HUES48 (cell line): ENCODE measurements around the gene PGM2.
"Not testable (repeated sequence)": the region's sequence is repeated elsewhere in the genome, so short reads cannot be mapped to it uniquely, and the experiment has no call there.

Source experiments
- H3K27ac ChIP-seq: one replicate; pipeline ENCODE4 v1.7.0; 2013; ENCODE audit warnings: low read depth, low read length, inconsistent platforms
- H3K27me3 ChIP-seq: 2 replicates; pipeline ENCODE4 v1.6.1; 2013; ENCODE audit warnings: mild to moderate bottlenecking, low read length; ENCODE audit not compliant: control insufficient read depth, insufficient read depth
- H3K36me3 ChIP-seq: 2 replicates; pipeline ENCODE4 v1.6.1; 2013; ENCODE audit warnings: low read length; ENCODE audit not compliant: control insufficient read depth, insufficient read depth
- H3K4me1 ChIP-seq: 2 replicates; pipeline ENCODE4 v1.6.1; 2013; ENCODE audit warnings: mild to moderate bottlenecking, low read length; ENCODE audit not compliant: control insufficient read depth, insufficient read depth
- H3K4me3 ChIP-seq: 2 replicates; pipeline ENCODE4 v1.5.1; 2013; ENCODE audit warnings: mild to moderate bottlenecking, low read depth, low read length
- H3K9ac ChIP-seq: 2 replicates; pipeline ENCODE4 v1.6.1; 2013; ENCODE audit warnings: mild to moderate bottlenecking, low read depth, low read length, moderate library complexity
- H3K9me3 ChIP-seq: 2 replicates; pipeline ENCODE4 v1.6.1; 2013; ENCODE audit warnings: low read length; ENCODE audit not compliant: control insufficient read depth, insufficient read depth

PGM2 gene

GRCh38 chr4:37818752-37819151 is 7.7 kb upstream of the PGM2 start:
- Histone ChIP-seq H3K27ac (no peak overlapping the region), H3K9ac (no peak overlapping the region), H3K36me3 (no peaks in the 10 kb centered on the region), H3K4me3 (no peak overlapping the region), H3K4me1 (no peaks in the 10 kb centered on the region), H3K27me3 (no peaks in the 10 kb centered on the region), H3K9me3 (no peaks in the 10 kb centered on the region)

- not testable (repeated sequence) for H3K9me3 ChIP-seq, H3K27ac ChIP-seq, H3K4me1 ChIP-seq, H3K36me3 ChIP-seq, H3K4me3 ChIP-seq, H3K9ac ChIP-seq, H3K27me3 ChIP-seq
Measured at GRCh38 chr4:37820458-37820857, 6.0 kb upstream of the PGM2 start.

- H3K4me1 ChIP-seq: peaks cover under 1% of the 10 kb centered on the region; the same call in 1 of the 2 replicates
- H3K9ac ChIP-seq: no peak overlapping the region
- H3K36me3 ChIP-seq: no peaks in the 10 kb centered on the region
- H3K27me3 ChIP-seq: peaks cover 3% of the 10 kb centered on the region
- no peak overlapping the region for H3K27ac ChIP-seq
- H3K4me3 ChIP-seq: no peak overlapping the region
- no peaks in the 10 kb centered on the region for H3K9me3 ChIP-seq
Measured at GRCh38 chr4:37821953-37822605, 4.4 kb upstream of the PGM2 start.

GRCh38 chr4:37825501-37825900 is 985 bp upstream of the PGM2 start:
- peak overlapping the region; percentile 86 for H3K4me3 ChIP-seq
- H3K4me1 ChIP-seq: peaks cover 14% of the 10 kb centered on the region
- not testable (repeated sequence) for H3K9me3 ChIP-seq, H3K27ac ChIP-seq, H3K36me3 ChIP-seq
- peaks cover 17% of the 10 kb centered on the region for H3K27me3 ChIP-seq
- H3K9ac ChIP-seq: 0 out of 2 replicates have a peak overlapping the region, but pooled peaks have one; percentile 31

GRCh38 chr4:37825968-37826294 is 555 bp upstream of the PGM2 start:
- Histone ChIP-seq H3K9me3 (no peaks in the 10 kb centered on the region), H3K9ac (0 out of 2 replicates have a peak overlapping the region, but pooled peaks have one; percentile 31), H3K36me3 (peaks cover 11% of the 10 kb centered on the region), H3K4me3 (peak overlapping the region; percentile 86), H3K4me1 (peaks cover 14% of the 10 kb centered on the region), H3K27ac (peak overlapping the region; percentile 27), H3K27me3 (peaks cover 17% of the 10 kb centered on the region)

- no peaks in the 10 kb centered on the region for H3K9me3 ChIP-seq
- H3K27ac ChIP-seq: peak overlapping the region; percentile 39
- peaks cover 17% of the 10 kb centered on the region for H3K27me3 ChIP-seq
- H3K4me1 ChIP-seq: peaks cover 14% of the 10 kb centered on the region
- H3K9ac ChIP-seq: peak overlapping the region; percentile 68
- peak overlapping the region; percentile 86 for H3K4me3 ChIP-seq
- H3K36me3 ChIP-seq: peaks cover 24% of the 10 kb centered on the region
Measured at GRCh38 chr4:37827030-37827685, 672 bp downstream of the PGM2 start.

- Histone ChIP-seq H3K27me3 (peaks cover 17% of the 10 kb centered on the region), H3K9ac (no peak overlapping the region), H3K4me1 (peaks cover 14% of the 10 kb centered on the region), H3K9me3 (no peaks in the 10 kb centered on the region), H3K4me3 (peak overlapping the region; percentile 86), H3K27ac (no peak overlapping the region), H3K36me3 (peaks cover 31% of the 10 kb centered on the region)
Measured at GRCh38 chr4:37827802-37828321, 1.4 kb downstream of the PGM2 start.

- Histone ChIP-seq H3K9me3 (no peaks in the 10 kb centered on the region), H3K4me1 (peaks cover 14% of the 10 kb centered on the region), H3K27me3 (peaks cover 17% of the 10 kb centered on the region)
Measured at GRCh38 chr4:37828843-37829242, 2.4 kb downstream of the PGM2 start.

GRCh38 chr4:37830640-37831039 is 4.2 kb downstream of the PGM2 start:
- Histone ChIP-seq H3K27me3 (peaks cover 17% of the 10 kb centered on the region), H3K4me1 (peaks cover 14% of the 10 kb centered on the region), H3K9ac (no peak overlapping the region), H3K36me3 (peaks cover 53% of the 10 kb centered on the region), H3K4me3 (no peak overlapping the region), H3K27ac (no peak overlapping the region), H3K9me3 (no peaks in the 10 kb centered on the region)

More at GRCh38 chr4:37828843-37829242, 2.4 kb downstream of the PGM2 start:
- Histone ChIP-seq H3K9ac (no peak overlapping the region), H3K4me3 (no peak overlapping the region), H3K36me3 (peaks cover 39% of the 10 kb centered on the region), H3K27ac (no peak overlapping the region)

GRCh38 chr4:37835031-37835430 is 8.5 kb downstream of the PGM2 start:
- Histone ChIP-seq H3K9ac (no peak overlapping the region), H3K27me3 (no peaks in the 10 kb centered on the region), H3K4me1 (no peaks in the 10 kb centered on the region), H3K4me3 (no peak overlapping the region), H3K36me3 (peaks cover 82% of the 10 kb centered on the region), H3K27ac (no peak overlapping the region), H3K9me3 (no peaks in the 10 kb centered on the region)

GRCh38 chr4:37835806-37836205 is 9.3 kb downstream of the PGM2 start:
- no peaks in the 10 kb centered on the region for H3K4me1 ChIP-seq
- no peaks in the 10 kb centered on the region for H3K27me3 ChIP-seq
- H3K27ac ChIP-seq: no peak overlapping the region
- no peak overlapping the region for H3K9ac ChIP-seq
- H3K4me3 ChIP-seq: no peak overlapping the region
- H3K36me3 ChIP-seq: peaks cover 81% of the 10 kb centered on the region
- no peaks in the 10 kb centered on the region for H3K9me3 ChIP-seq
